ENCODE data around the gene ASZ1.

ASZ1 gene

DNA sequence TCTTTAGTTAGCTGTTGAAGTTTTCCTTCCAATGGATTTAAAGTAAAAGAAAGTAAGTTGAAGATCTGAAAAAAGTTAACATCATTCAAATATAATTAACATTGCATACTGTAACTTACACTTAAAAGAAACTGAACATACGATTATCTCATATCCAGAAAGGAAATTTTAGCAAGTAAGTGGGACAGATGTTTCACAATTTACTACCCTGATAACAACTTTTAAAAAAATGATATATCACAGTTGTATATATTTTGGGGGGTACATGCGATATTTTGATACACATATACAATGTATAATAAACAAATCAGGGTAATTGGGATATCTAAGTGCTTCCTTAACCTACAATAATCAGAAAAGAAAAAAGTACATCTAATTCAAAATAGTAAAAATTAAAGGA lies 44.2 kb downstream of the ASZ1 start:
- DNase-seq: no peak
- no peak overlapping the region for H3K4me3 ChIP-seq (ENCODE audit: low read depth in 1 of 2, low read length in 2 of 2)
- no peaks in the 10 kb centered on the region for H3K79me2 ChIP-seq (ENCODE audit: insufficient read depth, low read length)
- no peak overlapping the region for H2AFZ ChIP-seq (ENCODE audit: low read depth, low read length)
- H3K27ac ChIP-seq (ENCODE audit: low read length): no peak overlapping the region
- H3K4me2 ChIP-seq (ENCODE audit: insufficient read depth, low read length): no peak overlapping the region
- no peaks in the 10 kb centered on the region for H4K20me1 ChIP-seq (ENCODE audit: insufficient read depth, low read length)
- H3K9ac ChIP-seq (ENCODE audit: low read depth, low read length): no peak overlapping the region
- TF ChIP-seq, protein P1, sequence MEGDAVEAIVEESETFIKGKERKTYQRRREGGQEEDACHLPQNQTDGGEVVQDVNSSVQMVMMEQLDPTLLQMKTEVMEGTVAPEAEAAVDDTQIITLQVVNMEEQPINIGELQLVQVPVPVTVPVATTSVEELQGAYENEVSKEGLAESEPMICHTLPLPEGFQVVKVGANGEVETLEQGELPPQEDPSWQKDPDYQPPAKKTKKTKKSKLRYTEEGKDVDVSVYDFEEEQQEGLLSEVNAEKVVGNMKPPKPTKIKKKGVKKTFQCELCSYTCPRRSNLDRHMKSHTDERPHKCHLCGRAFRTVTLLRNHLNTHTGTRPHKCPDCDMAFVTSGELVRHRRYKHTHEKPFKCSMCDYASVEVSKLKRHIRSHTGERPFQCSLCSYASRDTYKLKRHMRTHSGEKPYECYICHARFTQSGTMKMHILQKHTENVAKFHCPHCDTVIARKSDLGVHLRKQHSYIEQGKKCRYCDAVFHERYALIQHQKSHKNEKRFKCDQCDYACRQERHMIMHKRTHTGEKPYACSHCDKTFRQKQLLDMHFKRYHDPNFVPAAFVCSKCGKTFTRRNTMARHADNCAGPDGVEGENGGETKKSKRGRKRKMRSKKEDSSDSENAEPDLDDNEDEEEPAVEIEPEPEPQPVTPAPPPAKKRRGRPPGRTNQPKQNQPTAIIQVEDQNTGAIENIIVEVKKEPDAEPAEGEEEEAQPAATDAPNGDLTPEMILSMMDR (IDR thresholded peaks at IDR 0.05; ENCODE audit: borderline replicate concordance, extremely low read depth, low read length, poor library complexity, severe bottlenecking): no peak
- no peak for TF ChIP-seq EZH2 (IDR thresholded peaks at IDR 0.05; ENCODE audit: borderline replicate concordance, low read depth, low read length, severe bottlenecking)
- H3K36me3 ChIP-seq (ENCODE audit: insufficient read depth, low read length): no peaks in the 10 kb centered on the region
- H3K9me3 ChIP-seq (ENCODE audit: insufficient read depth, low read length, severe bottlenecking): no peaks in the 10 kb centered on the region
- H3K27me3 ChIP-seq (ENCODE audit: insufficient read depth, low read length, poor library complexity): no peaks in the 10 kb centered on the region
- peaks cover 8% of the 10 kb centered on the region; the same call in 1 of the 2 replicates for H3K4me1 ChIP-seq (ENCODE audit: insufficient read depth, low read length)
- no peak for ATAC-seq (ENCODE audit: insufficient read depth, low read depth)

DNA sequence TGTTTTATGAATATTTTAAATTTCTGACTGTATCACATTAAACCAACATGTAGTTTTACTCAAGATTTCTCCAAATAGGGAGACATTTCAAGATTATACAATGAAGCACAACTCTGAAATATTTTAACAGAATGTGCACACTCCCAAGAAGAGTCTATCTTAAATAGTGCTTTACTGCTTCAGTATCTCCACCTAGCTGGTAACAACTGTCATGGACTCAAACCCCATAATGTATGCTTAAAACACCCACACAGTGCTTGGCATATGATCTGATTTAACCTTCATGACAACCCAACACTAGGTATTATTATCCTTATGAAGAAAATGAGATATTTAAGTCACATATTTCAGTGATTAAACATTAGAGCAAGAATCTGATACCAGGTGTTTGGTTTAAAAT lies 45.9 kb downstream of the ASZ1 start:
- Histone ChIP-seq H3K9ac (ENCODE audit: low read depth, low read length) (no peak overlapping the region), H3K4me2 (ENCODE audit: insufficient read depth, low read length) (no peak overlapping the region), H4K20me1 (ENCODE audit: insufficient read depth, low read length) (no peaks in the 10 kb centered on the region), H3K4me1 (ENCODE audit: insufficient read depth, low read length) (peaks cover 8% of the 10 kb centered on the region; the same call in 1 of the 2 replicates), H2AFZ (ENCODE audit: low read depth, low read length) (no peak overlapping the region), H3K9me3 (ENCODE audit: insufficient read depth, low read length, severe bottlenecking) (no peaks in the 10 kb centered on the region), H3K4me3 (ENCODE audit: low read depth in 1 of 2, low read length in 2 of 2) (no peak overlapping the region), H3K27ac (ENCODE audit: low read length) (no peak overlapping the region), H3K27me3 (ENCODE audit: insufficient read depth, low read length, poor library complexity) (peaks cover 3% of the 10 kb centered on the region), H3K36me3 (ENCODE audit: insufficient read depth, low read length) (no peaks in the 10 kb centered on the region), H3K79me2 (ENCODE audit: insufficient read depth, low read length) (no peaks in the 10 kb centered on the region)
- no peak for TF ChIP-seq EZH2 (IDR thresholded peaks at IDR 0.05; ENCODE audit: borderline replicate concordance, low read depth, low read length, severe bottlenecking)
- TF ChIP-seq, protein P1 (IDR thresholded peaks at IDR 0.05; ENCODE audit: borderline replicate concordance, extremely low read depth, low read length, poor library complexity, severe bottlenecking): no peak
- no peak for DNase-seq
- ATAC-seq (ENCODE audit: insufficient read depth, low read depth): no peak; the same call in 2 of the 3 replicates

DNA sequence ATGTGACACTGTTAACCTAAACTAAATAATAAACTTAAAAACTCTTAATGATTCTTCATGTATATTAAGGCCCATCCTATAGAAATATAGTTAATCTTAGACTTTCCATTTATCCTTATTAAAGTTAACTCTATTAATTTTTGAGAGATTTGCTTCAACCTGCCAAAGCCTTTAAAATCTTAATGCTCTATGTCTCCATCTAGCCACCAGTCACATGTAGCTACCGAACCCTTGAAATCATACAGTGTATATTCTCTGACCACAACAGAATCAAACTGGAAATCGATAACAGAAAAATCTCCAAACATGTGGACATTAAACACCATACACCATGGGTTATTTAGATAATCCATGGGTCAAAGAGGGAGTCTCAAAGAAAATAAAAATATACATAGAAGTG lies 51.9 kb downstream of the ASZ1 start:
- TF ChIP-seq, protein P1 (IDR thresholded peaks at IDR 0.05; ENCODE audit: borderline replicate concordance, extremely low read depth, low read length, poor library complexity, severe bottlenecking): peak; percentile 19
- TF ChIP-seq EZH2 (IDR thresholded peaks at IDR 0.05; ENCODE audit: borderline replicate concordance, low read depth, low read length, severe bottlenecking): no peak
- H3K9ac ChIP-seq (ENCODE audit: low read depth, low read length): no peak overlapping the region
- H3K9me3 ChIP-seq (ENCODE audit: insufficient read depth, low read length, severe bottlenecking): no peaks in the 10 kb centered on the region
- H2AFZ ChIP-seq (ENCODE audit: low read depth, low read length): no peak overlapping the region
- no peaks in the 10 kb centered on the region for H3K79me2 ChIP-seq (ENCODE audit: insufficient read depth, low read length)
- ATAC-seq (ENCODE audit: insufficient read depth, low read depth) (no peak), DNase-seq (no peak)
- H3K27ac ChIP-seq (ENCODE audit: low read length): no peak overlapping the region
- H4K20me1 ChIP-seq (ENCODE audit: insufficient read depth, low read length): no peaks in the 10 kb centered on the region
- no peak overlapping the region for H3K4me3 ChIP-seq (ENCODE audit: low read depth in 1 of 2, low read length in 2 of 2)
- peaks cover 3% of the 10 kb centered on the region for H3K27me3 ChIP-seq (ENCODE audit: insufficient read depth, low read length, poor library complexity)
- H3K4me1 ChIP-seq (ENCODE audit: insufficient read depth, low read length): no peaks in the 10 kb centered on the region
- H3K36me3 ChIP-seq (ENCODE audit: insufficient read depth, low read length): no peaks in the 10 kb centered on the region
- no peak overlapping the region for H3K4me2 ChIP-seq (ENCODE audit: insufficient read depth, low read length)

DNA sequence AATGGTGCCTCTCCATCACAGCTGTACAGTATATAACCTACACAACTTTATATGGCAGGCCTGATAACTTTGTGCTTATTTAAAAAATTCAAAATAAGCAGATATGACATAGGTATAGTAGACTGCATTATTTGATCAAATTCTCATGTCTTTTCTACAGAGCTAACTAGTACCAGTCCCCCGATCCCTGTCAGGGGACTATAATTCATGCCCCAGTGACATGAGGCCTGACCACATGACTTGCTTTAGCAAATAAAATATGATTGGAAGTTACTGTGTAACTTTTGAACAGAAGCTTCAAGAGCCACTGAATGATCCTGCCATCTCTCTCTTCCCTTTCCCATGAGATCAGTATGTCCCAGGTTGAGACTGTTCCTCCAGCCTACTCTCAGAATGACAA lies 55.2 kb downstream of the ASZ1 start:
- H2AFZ ChIP-seq (ENCODE audit: low read depth, low read length): no peak overlapping the region
- ATAC-seq (ENCODE audit: insufficient read depth, low read depth): no peak

More for the DNA sequence above, 55.2 kb downstream of the ASZ1 start:
- no peak for TF ChIP-seq EZH2 (IDR thresholded peaks at IDR 0.05; ENCODE audit: borderline replicate concordance, low read depth, low read length, severe bottlenecking)
- TF ChIP-seq, protein P1 (IDR thresholded peaks at IDR 0.05; ENCODE audit: borderline replicate concordance, extremely low read depth, low read length, poor library complexity, severe bottlenecking): no peak
- Histone ChIP-seq H3K4me1 (ENCODE audit: insufficient read depth, low read length) (no peaks in the 10 kb centered on the region), H3K36me3 (ENCODE audit: insufficient read depth, low read length) (no peaks in the 10 kb centered on the region), H3K79me2 (ENCODE audit: insufficient read depth, low read length) (no peaks in the 10 kb centered on the region), H3K27ac (ENCODE audit: low read length) (no peak overlapping the region), H3K4me2 (ENCODE audit: insufficient read depth, low read length) (no peak overlapping the region), H4K20me1 (ENCODE audit: insufficient read depth, low read length) (no peaks in the 10 kb centered on the region), H3K4me3 (ENCODE audit: low read depth in 1 of 2, low read length in 2 of 2) (no peak overlapping the region), H3K9ac (ENCODE audit: low read depth, low read length) (no peak overlapping the region), H3K9me3 (ENCODE audit: insufficient read depth, low read length, severe bottlenecking) (no peaks in the 10 kb centered on the region), H3K27me3 (ENCODE audit: insufficient read depth, low read length, poor library complexity) (peaks cover 3% of the 10 kb centered on the region)
- no peak for DNase-seq

Measured in DND-41 (cell line).